Measurements from ENCODE around the gene HDAC9.

The HDAC9 gene

DNA sequence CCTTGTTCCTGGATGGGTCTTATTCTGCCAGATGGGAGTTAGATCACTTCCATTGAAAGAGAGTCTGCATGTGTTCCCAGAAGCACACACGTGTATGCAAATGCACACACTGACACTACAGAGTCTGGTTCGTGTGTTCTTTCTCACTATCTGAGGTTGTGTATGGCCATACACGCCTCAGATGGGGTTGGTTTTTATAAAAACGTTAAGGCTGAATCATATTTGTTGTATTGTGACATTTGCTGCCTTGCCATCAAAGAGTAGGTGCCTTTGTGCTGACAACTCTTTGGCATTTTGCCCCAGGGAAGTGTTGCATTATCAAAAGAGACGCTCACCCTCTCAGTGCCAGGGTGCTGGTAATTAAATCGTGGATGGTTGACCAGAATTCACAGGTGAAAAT, 37.7 kb upstream of the HDAC9 start:
- no peak overlapping the region for H3K9ac ChIP-seq
- no peak overlapping the region for H3K4me3 ChIP-seq (IDR thresholded peaks at IDR 0.05; ENCODE audit: insufficient read depth, low read depth, low read length)
- no peaks in the 10 kb centered on the region for H4K20me1 ChIP-seq (ENCODE audit: insufficient read depth)
- H3K36me3 ChIP-seq (ENCODE audit: insufficient read depth) = no peaks in the 10 kb centered on the region
- no peak overlapping the region for H3K27ac ChIP-seq
- no peaks in the 10 kb centered on the region for H3K79me2 ChIP-seq (ENCODE audit: insufficient read depth, low read depth)
- no peaks in the 10 kb centered on the region for H3K27me3 ChIP-seq (ENCODE audit: insufficient read depth, low read depth)
- H2AFZ ChIP-seq (ENCODE audit: low read depth) = no peak overlapping the region
- H3K4me1 ChIP-seq (ENCODE audit: low read depth, poor library complexity, severe bottlenecking) = no peaks in the 10 kb centered on the region
- no peak overlapping the region for H3K4me2 ChIP-seq
- TF ChIP-seq, protein P1, sequence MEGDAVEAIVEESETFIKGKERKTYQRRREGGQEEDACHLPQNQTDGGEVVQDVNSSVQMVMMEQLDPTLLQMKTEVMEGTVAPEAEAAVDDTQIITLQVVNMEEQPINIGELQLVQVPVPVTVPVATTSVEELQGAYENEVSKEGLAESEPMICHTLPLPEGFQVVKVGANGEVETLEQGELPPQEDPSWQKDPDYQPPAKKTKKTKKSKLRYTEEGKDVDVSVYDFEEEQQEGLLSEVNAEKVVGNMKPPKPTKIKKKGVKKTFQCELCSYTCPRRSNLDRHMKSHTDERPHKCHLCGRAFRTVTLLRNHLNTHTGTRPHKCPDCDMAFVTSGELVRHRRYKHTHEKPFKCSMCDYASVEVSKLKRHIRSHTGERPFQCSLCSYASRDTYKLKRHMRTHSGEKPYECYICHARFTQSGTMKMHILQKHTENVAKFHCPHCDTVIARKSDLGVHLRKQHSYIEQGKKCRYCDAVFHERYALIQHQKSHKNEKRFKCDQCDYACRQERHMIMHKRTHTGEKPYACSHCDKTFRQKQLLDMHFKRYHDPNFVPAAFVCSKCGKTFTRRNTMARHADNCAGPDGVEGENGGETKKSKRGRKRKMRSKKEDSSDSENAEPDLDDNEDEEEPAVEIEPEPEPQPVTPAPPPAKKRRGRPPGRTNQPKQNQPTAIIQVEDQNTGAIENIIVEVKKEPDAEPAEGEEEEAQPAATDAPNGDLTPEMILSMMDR (conservative IDR thresholded peaks at IDR 0.05; ENCODE audit: low read depth, low read length) = no peak

DNA sequence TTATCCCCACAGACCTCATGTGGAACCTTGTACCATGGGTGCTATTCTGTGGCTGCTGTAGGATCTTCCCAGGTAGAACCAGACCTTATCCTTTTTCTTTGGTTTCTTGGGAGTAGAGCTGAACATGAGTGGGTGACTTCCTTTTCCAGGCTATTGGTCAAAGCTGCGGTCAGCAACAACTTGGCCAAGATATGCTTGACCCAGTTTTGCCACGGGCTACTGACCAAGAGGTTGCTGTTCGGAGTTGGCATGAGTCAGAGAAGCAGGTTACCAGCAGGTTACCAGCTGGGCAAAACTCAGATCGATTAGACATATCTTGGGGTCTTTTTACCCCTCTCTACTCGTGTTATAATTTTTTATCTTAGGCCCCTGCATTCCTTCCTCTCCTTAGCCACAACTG, 36.7 kb upstream of the HDAC9 start:
- no peaks in the 10 kb centered on the region for H3K27me3 ChIP-seq (ENCODE audit: insufficient read depth, low read depth)
- no peak overlapping the region for H2AFZ ChIP-seq (ENCODE audit: low read depth)
- H3K4me3 ChIP-seq (IDR thresholded peaks at IDR 0.05; ENCODE audit: insufficient read depth, low read depth, low read length) = no peak overlapping the region
- TF ChIP-seq, protein P1 (conservative IDR thresholded peaks at IDR 0.05; ENCODE audit: low read depth, low read length) = no peak
- no peaks in the 10 kb centered on the region for H4K20me1 ChIP-seq (ENCODE audit: insufficient read depth)
- H3K4me2 ChIP-seq = no peak overlapping the region
- H3K27ac ChIP-seq = no peak overlapping the region
- H3K9ac ChIP-seq = no peak overlapping the region
- H3K4me1 ChIP-seq (ENCODE audit: low read depth, poor library complexity, severe bottlenecking) = no peaks in the 10 kb centered on the region
- no peaks in the 10 kb centered on the region for H3K79me2 ChIP-seq (ENCODE audit: insufficient read depth, low read depth)
- H3K36me3 ChIP-seq (ENCODE audit: insufficient read depth) = no peaks in the 10 kb centered on the region

DNA sequence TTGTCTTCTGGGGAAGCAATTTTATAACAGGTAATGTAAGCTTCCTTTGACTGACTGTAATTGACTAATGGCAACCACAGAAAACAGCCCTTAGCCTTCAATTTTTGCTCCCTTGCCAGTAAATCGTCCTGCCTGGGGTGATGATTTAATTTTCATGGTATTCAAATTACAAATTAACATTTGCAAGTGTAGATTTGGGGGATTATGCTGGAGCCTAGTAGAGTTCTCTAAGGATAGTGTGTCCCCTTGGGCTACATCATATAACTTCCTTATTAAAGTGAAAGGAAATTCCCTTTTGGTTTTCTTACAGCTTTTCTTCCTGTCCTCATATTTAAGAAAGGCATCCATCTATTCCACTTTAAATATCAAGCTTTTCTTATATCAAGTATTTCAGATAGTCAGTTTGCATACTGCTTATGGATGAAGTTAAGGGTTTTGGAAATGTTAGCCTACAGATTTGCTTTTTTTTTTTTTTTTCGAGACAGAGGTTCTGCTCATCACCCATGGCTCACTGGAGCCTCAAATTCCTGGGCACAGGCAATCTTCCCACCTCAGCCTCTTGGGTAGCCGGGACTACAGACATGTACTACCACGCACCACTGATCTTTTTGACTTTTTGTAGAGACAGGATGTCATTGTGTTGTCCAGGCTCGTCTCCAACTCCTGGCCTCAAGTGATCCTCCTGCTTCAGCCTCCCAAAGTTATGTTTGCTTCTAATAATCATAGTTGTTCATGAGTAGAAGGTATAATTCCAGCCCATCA, 35.9 kb upstream of the HDAC9 start:
- Histone ChIP-seq H3K4me2 (no peak overlapping the region), H3K9ac (no peak overlapping the region), H3K27ac (no peak overlapping the region), H3K4me3 (IDR thresholded peaks at IDR 0.05; ENCODE audit: insufficient read depth, low read depth, low read length) (no peak overlapping the region), H3K4me1 (ENCODE audit: low read depth, poor library complexity, severe bottlenecking) (no peaks in the 10 kb centered on the region), H3K79me2 (ENCODE audit: insufficient read depth, low read depth) (no peaks in the 10 kb centered on the region), H4K20me1 (ENCODE audit: insufficient read depth) (no peaks in the 10 kb centered on the region), H3K27me3 (ENCODE audit: insufficient read depth, low read depth) (no peaks in the 10 kb centered on the region), H3K36me3 (ENCODE audit: insufficient read depth) (no peaks in the 10 kb centered on the region), H2AFZ (ENCODE audit: low read depth) (no peak overlapping the region)
- TF ChIP-seq, protein P1 (conservative IDR thresholded peaks at IDR 0.05; ENCODE audit: low read depth, low read length) = no peak

DNA sequence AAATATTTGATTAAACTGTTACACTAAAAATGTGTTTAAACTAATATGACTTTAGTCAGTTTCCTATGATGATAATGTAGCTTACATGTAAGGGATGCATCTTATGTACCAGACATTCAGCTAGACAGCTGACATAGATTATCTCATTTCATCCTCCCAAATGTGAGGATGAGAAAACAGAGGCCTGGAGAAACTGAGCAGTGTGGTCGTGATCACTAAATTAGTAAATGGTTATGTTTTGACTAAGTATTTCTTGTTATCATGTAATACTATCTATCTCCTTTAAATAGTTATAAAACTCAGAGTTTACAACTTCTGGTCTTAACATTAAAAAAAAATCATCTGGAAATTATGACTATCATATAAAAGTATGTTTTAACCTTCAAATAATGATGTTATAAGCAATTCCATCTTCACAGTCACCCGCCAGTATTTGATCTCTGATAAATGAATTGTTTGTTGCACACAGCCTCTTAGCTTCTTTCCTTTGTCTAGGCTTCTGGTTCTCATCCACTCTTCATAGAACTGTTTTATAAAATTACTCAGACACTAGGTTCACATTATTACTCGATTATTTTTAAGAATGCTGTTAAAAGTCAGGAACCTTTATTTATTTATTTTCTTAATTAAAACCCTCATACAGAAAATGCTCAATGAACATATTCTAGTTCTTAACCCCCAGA, 33.6 kb upstream of the HDAC9 start:
- TF ChIP-seq, protein P1 (conservative IDR thresholded peaks at IDR 0.05; ENCODE audit: low read depth, low read length) = no peak
- no peak overlapping the region for H3K4me3 ChIP-seq (IDR thresholded peaks at IDR 0.05; ENCODE audit: insufficient read depth, low read depth, low read length)
- no peak overlapping the region for H3K4me2 ChIP-seq
- H3K4me1 ChIP-seq (ENCODE audit: low read depth, poor library complexity, severe bottlenecking) = no peaks in the 10 kb centered on the region
- no peaks in the 10 kb centered on the region for H3K36me3 ChIP-seq (ENCODE audit: insufficient read depth)
- no peak overlapping the region for H2AFZ ChIP-seq (ENCODE audit: low read depth)
- H3K79me2 ChIP-seq (ENCODE audit: insufficient read depth, low read depth) = no peaks in the 10 kb centered on the region
- H3K27ac ChIP-seq = no peak overlapping the region
- H4K20me1 ChIP-seq (ENCODE audit: insufficient read depth) = no peaks in the 10 kb centered on the region
- H3K27me3 ChIP-seq (ENCODE audit: insufficient read depth, low read depth) = no peaks in the 10 kb centered on the region
- no peak overlapping the region for H3K9ac ChIP-seq
